ENCODE data around the gene TCF7L1.

TCF7L1 gene

GRCh38 chr2:85255456-85255812 is 122.2 kb downstream of the TCF7L1 start:
- DNase-seq (ENCODE audit: low read depth): no peak

GRCh38 chr2:85255813-85256594 is 122.8 kb downstream of the TCF7L1 start:
- no peak for DNase-seq (ENCODE audit: low read depth)

GRCh38 chr2:85257359-85257969 is 124.3 kb downstream of the TCF7L1 start:
- DNase-seq (ENCODE audit: low read depth): no peak

GRCh38 chr2:85257970-85258605 is 124.9 kb downstream of the TCF7L1 start:
- no peak for DNase-seq (ENCODE audit: low read depth)

GRCh38 chr2:85259101-85259590 is 126.0 kb downstream of the TCF7L1 start:
- DNase-seq (ENCODE audit: low read depth): no peak

- DNase-seq (ENCODE audit: low read depth): no peak
Observed at GRCh38 chr2:85259879-85260278, 126.7 kb downstream of the TCF7L1 start.

- no peak for DNase-seq (ENCODE audit: low read depth)
Observed at GRCh38 chr2:85263591-85263990, 130.4 kb downstream of the TCF7L1 start.

- no peak for DNase-seq (ENCODE audit: low read depth)
Observed at GRCh38 chr2:85264471-85264870, 131.3 kb downstream of the TCF7L1 start.

- no peak for DNase-seq (ENCODE audit: low read depth)
Observed at GRCh38 chr2:85265304-85265703, 132.1 kb downstream of the TCF7L1 start.

GRCh38 chr2:85266146-85267041 is 133.2 kb downstream of the TCF7L1 start:
- DNase-seq (ENCODE audit: low read depth): peak; percentile 16

GRCh38 chr2:85269959-85270358 is 136.8 kb downstream of the TCF7L1 start:
- DNase-seq (ENCODE audit: low read depth): no peak

- no peak for DNase-seq (ENCODE audit: low read depth)
Observed at GRCh38 chr2:85272357-85272756, 139.2 kb downstream of the TCF7L1 start.

- DNase-seq (ENCODE audit: low read depth): no peak
Observed at GRCh38 chr2:85273738-85274731, 140.8 kb downstream of the TCF7L1 start.

GRCh38 chr2:85275984-85276540 is 142.9 kb downstream of the TCF7L1 start:
- no peak for DNase-seq (ENCODE audit: low read depth)

- DNase-seq (ENCODE audit: low read depth): no peak
Observed at GRCh38 chr2:85276571-85277118, 143.5 kb downstream of the TCF7L1 start.

- DNase-seq (ENCODE audit: low read depth): no peak
Observed at GRCh38 chr2:85277416-85278158, 144.4 kb downstream of the TCF7L1 start.

- no peak for DNase-seq (ENCODE audit: low read depth)
Observed at GRCh38 chr2:85278361-85278760, 145.2 kb downstream of the TCF7L1 start.

- no peak for DNase-seq (ENCODE audit: low read depth)
Observed at GRCh38 chr2:85281553-85281952, 148.4 kb downstream of the TCF7L1 start.

- DNase-seq (ENCODE audit: low read depth): no peak
Observed at GRCh38 chr2:85282914-85283313, 149.7 kb downstream of the TCF7L1 start.
